ENCODE results near the gene TRPM5.
"Not testable (repeated sequence)": the region's sequence is repeated elsewhere in the genome, so short reads cannot be mapped to it uniquely, and the experiment has no call there.

Gene TRPM5, protein sequence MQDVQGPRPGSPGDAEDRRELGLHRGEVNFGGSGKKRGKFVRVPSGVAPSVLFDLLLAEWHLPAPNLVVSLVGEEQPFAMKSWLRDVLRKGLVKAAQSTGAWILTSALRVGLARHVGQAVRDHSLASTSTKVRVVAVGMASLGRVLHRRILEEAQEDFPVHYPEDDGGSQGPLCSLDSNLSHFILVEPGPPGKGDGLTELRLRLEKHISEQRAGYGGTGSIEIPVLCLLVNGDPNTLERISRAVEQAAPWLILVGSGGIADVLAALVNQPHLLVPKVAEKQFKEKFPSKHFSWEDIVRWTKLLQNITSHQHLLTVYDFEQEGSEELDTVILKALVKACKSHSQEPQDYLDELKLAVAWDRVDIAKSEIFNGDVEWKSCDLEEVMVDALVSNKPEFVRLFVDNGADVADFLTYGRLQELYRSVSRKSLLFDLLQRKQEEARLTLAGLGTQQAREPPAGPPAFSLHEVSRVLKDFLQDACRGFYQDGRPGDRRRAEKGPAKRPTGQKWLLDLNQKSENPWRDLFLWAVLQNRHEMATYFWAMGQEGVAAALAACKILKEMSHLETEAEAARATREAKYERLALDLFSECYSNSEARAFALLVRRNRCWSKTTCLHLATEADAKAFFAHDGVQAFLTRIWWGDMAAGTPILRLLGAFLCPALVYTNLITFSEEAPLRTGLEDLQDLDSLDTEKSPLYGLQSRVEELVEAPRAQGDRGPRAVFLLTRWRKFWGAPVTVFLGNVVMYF (N-terminal part only)

DNA sequence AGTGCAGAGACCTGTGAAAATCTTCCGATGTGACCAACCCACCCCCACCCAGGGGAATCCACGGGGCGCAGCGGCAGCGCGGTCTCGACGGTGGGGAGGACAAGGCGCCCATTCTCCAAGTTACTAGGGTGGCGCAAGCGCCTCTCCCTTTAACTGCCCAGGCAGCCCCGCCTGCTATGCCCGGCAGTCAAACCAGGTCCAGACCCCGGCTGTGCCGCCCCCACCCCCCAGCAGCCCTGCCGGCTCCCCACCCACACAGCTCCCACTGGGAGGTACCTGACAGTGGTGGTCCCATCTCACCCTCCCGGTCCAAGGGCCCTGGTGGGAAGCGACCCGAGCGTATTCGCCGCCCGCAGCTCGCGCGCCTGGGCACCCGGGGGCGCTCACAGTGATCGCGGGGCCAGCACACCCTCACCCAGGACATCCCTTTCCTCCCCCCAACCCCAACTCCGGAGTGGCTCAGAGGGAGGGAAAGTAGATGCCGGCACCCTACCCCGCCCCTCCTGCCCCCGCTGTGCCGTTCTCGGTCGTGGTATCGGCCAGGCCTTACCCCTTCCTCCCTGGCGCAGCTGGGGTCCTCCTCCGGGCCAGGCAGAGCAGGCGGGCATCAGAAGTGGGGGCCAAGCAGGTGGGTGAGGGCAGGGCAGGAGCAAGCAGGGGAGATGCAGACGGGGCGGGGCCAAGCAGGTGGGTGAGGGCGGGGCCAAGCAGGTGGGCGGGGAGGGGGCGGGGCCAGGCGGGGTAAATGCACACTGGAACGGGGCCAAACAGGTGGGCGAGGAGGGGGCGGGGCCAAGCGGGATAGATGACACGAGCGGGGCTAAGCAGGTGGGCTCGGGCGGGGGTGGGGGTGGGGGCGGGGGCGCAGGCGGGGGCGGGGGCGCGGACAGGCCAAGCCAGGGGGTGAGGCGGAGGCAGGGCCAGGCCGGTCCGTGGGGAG is at the start of gene TRPM5:
TSS of gene TRPM5 (minus strand) at position 634 of the 940 bp plus-strand sequence. CDS start 21,478 bp downstream, outside the sequence.
- DNase-seq (ENCODE audit: low read depth in 2 of 2, low spot score in 1 of 2), result peak; percentile 54 to 62

DNA sequence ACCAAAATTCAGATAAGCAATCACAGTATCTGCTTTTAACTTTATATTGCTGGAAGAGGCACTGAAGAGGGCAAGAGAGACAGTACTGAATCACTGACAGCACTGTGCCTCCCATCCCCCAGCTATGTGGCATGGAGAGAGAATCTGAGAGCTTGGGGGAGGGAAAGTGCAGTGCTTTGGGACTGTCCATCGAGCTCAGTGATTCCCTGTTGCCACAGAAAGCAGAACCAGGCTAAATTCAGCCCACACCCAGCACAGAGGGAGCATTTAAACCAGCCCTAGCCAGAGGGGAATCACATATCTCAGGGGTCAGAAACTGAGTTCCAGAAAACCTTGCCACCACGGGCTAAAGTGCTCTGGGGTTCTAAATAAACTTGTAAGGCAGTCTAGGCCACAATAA is 44.8 kb upstream of the TRPM5 start:
- no peak for DNase-seq (ENCODE audit: low read depth in 2 of 2, low spot score in 1 of 2)

DNA sequence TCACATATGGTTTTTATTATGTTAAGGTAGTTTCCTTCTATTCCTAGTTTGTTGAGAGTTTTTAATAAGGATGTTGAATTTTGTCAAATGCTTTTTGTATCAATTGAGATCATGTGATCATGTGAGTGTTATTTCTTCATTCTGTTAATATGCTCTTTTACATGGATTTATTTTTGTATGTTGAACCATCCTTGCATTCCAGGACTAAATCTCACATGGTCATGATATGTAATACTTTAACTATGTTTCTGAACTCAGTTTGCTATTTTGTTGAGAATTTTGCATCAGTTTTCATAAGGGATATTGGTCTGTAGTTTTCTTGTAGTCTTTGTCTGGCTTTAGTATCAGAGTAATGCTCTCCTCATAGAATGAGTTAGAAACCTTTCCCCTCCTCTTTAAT is 43.7 kb upstream of the TRPM5 start:
- DNase-seq (ENCODE audit: low read depth in 2 of 2, low spot score in 1 of 2), result no peak

DNA sequence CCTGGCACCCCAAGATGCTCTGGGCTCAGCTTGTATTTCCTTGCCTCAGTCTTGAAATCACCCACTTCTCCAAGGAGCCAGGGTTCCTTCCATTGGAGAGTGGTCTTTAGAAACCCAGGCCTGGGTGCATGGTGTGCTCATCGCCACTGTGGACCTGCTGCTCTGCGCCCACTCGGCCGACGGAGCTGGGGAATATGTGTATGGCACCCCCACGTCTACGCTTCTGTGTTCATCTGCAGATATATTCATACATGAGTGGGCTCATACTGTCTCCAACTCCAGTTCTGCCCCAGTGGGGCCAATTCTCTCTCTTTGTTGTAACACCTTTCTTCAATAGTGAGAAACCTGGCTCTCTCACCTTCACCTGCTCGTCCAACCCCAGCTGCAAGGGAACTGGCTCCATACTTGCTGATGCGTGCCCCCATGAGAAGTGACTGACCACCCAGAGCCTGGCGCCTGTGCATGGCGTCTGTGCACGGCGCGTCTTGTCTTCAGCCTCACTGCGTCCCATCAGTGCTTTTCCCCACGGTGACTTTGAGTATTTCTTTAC is 40.3 kb upstream of the TRPM5 start:
- DNase-seq (ENCODE audit: low read depth in 2 of 2, low spot score in 1 of 2), result no peak

DNA sequence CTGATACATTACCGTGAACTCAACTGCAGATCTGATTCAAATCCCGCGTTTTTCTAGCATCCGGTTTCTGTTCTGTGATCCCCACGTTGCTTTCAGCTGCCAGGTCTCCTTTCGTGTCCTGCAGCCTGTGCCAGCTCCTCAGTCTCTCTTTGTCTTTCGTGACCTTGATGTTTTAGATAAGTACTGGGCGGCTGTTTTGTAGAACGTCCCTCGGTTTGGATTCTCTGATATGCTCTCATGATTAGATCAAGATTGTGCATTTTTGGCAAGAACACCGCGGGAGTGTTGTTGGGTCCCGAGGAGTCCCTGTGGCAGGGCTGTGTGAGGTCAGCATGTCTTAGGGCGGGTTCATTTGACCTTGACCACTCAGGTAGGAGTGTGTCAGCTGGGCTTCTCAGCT is 39.1 kb upstream of the TRPM5 start:
- no peak for DNase-seq (ENCODE audit: low read depth in 2 of 2, low spot score in 1 of 2)

DNA sequence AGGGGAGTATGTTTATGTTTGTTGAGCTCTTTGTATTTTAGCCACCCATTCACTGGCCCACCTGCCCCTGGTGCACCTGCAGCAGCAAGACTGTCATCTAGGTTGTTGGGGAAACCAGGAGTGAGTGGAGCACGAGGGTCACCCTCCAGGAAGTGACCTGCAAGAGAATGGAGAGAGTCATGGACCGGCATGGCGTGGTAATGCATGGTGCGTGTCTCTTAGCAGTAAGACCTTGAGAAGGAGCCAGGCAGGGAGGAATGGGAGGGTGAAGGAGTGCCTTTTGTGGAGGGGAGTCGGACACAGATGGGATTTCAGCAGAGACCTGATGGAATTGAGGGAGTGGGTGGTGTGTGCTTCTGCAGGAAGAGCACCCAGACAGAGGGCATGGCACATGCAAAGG is 38.4 kb upstream of the TRPM5 start:
- no peak for DNase-seq (ENCODE audit: low read depth in 2 of 2, low spot score in 1 of 2)

DNA sequence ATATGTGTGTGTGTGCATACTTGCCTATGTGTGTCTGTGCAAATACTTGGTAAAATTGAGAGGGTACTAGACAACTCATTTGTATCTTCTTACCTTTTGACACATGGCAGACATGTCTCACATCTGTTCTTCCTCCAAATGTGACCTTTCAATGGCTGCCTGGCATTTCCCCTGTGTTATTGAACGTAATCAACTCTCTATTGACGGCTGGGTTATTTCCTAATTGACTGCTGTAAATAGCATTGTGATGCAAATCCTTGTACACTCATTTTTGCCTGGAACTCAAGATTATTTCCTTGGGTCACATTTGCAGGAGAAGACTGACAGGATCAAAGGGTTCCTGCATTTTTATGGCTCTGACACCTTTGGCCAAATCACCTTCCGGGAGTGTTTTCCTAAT is 37.9 kb upstream of the TRPM5 start:
- DNase-seq (ENCODE audit: low read depth in 2 of 2, low spot score in 1 of 2), result no peak

DNA sequence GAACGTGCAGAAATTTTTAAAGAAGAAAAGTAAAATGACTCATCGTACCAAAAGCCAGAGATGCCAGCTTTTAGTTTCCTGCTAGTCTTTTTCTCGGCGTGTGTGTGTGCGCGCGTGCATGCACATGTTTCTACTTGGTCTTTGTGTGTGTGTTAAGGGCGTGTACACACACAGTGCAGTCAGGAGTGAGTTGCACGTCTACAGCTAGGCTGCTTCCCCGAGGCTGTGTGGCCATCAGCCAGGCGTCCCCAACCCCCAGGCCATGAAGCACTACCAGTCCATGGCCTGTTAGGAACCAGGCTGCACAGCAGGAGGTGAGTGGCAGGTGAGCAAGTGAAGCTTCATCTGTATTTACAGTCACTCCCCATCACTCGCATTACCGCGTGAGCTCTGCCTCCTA is 36.9 kb upstream of the TRPM5 start:
- DNase-seq (ENCODE audit: low read depth in 2 of 2, low spot score in 1 of 2), result no peak

DNA sequence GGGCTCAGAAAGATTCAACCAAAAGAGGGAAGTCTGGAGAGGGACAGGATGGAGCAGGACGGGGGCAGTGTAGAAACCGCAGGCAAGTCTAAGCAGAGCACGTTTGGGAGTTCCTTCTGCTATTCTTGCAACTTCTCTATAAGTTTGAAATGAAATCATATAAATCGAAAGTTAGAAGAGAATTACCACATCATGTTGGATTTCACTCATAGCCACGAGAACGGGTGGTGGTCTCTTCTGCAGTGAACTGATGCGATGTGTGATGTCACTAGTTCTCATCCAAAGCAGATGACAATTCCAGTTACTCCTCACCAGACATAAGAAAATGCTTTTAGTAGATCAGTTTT is 36.5 kb upstream of the TRPM5 start:
- no peak for DNase-seq (ENCODE audit: low read depth in 2 of 2, low spot score in 1 of 2)

DNA sequence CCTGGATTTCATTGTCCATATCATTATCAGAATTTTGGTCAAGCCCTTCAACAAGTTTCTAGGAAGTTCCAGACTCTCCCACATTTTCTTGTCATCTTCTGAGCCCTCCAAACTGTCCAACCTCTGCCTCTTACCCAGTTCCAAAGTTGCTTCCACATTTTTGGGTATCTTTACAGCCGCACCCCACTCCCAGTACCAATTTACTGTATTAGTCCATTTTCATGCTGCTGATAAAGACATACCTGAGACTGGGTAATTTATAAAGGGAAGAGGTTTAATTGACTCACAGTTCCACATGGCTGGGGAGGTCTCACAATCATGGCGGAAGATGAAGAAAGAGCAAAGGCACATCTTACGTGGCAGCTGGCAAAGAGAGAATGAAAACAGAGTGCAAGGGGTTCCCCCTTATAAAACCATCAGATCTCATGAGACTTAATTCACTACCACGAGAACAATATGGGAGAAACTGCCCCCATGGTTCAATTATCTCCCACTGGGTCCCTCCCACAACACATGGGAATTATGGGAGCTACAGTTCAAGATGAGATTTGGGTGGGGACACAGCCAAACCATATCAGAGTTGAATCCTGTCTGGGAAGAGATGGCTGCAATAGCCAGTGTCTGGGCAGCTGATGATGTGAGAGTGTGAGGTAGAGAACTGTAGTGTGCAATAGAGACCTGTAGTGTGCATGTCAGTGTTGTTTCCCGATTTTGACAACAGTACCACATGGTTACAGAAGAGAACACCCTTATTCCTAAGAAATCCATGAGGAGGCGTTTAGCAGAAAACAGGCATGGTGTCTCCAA is 36.0 kb upstream of the TRPM5 start:
- not testable (repeated sequence) for DNase-seq (ENCODE audit: low read depth in 2 of 2, low spot score in 1 of 2)

DNA sequence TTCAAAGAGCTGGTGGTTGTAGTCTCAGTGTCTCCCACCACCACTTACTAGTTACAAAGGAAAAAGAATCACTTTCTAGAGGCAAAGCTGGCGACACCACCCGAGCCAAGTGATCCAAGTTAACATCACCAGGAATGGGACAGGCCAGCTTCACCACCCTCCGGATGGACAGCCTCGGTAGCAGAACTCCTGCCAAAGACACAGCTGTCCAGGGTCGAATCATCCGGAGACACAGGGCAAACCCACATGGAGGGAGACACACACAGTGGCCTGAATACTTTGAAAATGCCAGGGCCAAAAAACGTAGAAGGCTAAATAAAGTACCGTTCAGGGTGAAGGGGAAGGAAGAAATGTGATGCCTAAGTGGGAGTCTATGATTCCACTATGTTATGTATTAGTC is 33.6 kb upstream of the TRPM5 start:
- DNase-seq (ENCODE audit: low read depth in 2 of 2, low spot score in 1 of 2), result no peak

DNA sequence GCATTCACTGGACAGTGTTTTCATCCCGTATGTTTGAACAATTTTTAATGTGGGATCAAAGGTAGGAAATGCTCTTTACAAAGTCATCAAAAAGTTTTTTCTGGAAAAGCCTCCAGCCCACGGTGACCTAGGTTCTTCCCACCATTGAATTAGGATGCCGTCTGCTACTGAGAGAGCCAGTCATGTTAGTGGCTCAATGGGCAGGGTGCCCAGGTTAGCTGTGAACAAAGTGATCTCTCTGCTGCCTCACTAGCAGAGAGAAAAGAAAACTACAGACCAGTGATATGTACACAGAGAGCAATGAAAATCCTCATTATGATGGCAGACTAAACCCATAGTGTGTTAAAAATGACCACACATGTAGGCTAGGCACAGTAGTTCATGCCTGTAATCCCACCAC is 32.9 kb upstream of the TRPM5 start:
- no peak for DNase-seq (ENCODE audit: low read depth in 2 of 2, low spot score in 1 of 2)

DNA sequence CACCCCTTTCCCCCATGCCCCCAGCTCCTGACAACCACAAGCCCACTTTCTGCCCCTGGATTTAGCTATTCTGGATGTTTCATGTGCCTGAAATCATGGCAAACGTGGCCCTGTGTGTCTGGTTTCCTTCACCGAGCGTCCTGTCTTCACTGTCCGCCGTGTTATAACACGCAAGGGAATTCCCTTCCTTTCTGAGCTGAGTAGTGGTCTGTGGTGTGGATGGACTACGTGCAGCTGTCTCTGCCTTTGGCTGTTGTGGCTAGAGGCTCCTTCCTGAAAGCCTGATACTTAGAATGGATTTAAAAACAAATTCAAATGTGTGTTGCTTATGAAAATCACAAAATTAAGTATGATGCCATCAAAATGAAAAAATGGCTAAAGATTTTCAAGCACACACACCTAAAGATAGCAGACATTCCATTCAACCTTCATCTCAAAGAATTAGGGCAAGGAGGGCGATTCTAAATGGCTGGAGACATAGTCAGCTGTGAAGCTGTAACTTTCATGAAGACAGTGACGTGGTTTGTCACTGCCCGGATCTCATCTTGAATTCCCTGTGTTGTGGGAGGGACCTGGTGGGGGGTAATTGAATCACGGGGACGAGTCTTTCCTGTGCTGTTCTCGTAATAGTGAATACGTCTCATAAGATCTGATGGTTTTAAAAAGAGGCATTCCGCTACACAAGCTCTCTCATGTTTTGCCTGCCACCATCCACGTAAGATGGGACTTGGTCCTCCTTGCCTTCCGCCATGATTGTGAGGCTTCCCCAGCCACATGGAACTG is 31.0 kb upstream of the TRPM5 start:
- DNase-seq (ENCODE audit: low read depth in 2 of 2, low spot score in 1 of 2), result no peak

DNA sequence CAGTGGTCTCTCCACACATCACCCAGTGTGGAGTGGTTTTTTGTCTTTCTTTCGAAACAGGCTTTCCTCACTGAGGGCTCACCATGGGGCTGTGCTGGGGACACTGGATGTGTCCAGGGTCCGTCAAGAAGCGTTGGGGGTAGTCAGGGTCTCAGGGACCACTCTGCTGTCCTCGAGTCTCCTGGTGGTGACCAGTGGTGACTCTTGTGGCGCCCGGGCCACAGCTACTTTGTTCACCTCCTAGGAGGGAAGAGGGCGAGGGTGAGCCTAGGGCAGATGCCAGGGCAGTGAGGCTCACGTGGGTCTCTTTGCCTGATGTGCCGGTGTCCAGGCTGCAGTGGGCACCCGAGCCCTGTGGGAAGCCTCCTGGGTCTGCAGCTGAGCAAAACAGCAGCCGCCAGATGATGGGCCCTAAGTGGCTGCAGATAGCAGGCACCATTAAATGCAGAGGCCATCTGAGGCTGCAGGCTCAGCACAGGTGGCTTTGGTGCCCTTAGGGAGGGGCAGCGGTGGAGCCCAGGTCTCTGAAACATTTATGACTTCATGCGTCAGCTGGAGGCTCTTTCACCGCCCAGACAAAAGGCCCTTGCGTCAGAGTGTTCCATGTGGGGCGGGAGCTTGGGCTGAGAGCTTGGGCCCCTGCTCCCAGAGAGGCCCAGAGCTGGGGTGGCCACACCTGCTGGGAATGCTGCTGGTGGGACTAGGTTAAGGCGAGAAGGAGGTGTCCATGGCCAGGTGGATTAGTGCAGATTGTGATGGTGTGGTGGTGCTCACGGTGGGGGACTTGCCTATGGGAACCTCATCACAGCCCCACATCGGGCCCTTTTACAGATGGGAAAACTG is 30.0 kb upstream of the TRPM5 start:
- DNase-seq (ENCODE audit: low read depth in 2 of 2, low spot score in 1 of 2), result no peak

DNA sequence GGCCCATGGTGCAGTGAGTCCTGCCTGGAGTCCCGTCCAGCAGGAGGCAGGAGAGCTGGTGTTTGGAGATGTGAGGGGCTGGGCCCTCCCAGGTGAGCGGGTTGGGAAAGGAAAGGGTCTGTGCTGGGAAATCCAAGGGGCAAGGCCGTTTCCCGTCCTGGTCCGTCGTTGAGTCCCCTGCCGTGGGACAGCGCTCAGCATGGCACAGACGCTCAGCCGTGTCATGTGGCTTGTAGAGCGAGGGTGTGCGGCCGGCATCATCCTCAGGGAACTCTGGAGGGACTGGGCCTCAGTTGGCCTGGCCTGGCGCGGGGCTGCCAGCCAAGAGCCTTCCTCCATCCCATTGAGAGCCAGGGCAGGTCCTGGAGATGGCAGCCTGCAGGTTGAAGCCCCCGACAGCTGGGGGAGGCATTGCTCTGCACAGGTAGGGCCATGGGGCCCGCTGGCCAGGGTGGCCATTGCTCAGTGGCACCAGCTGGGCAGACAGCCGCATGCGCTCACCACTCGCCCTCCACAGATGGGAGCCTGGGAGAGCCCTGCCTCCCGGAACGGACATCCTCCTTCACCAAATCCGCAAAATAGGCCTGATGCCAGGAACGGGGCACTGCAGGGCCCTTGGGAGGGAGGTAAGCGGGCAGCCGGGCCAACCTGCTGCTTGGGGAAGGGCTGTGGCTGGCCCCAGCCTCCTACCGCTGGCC is 29.2 kb upstream of the TRPM5 start:
- no peak for DNase-seq (ENCODE audit: low read depth in 2 of 2, low spot score in 1 of 2)

DNA sequence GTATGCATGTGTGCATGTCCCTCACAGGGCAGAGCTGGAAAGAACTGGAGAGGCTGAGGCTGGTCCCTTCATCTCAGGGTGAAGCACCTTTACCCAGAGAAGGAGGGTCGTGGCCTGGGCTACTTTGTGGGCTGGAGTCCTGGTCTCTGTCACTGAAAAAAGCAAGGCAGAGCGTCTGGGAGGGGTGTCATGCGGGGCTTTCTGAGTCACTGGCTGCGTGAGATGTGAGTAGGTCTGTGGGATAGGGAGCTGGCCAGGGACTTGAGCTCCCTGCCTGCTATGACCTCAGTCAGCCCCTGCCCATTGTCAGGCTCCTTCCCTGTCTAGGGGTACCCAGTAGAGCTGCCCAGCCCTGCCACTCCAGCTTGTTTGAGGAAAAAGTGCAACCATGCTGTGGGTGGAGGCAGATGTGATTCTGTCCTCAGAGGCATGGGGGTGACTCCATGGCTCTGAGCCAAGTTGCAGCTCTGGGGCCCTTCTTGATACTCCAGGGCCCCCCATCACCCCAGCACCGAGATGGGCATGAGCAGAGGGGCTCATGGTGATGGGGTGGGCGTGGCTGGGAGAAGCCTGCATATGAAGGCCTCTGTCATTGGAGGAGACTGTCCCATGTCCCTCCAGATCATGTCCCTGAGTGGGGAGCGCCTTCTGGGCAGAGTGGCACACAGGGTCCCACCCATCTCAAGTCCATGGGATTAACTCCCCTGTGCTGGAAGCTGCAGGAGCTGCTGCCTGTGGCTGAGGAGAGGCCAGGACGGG is 28.3 kb upstream of the TRPM5 start:
- no peak for DNase-seq (ENCODE audit: low read depth in 2 of 2, low spot score in 1 of 2)

DNA sequence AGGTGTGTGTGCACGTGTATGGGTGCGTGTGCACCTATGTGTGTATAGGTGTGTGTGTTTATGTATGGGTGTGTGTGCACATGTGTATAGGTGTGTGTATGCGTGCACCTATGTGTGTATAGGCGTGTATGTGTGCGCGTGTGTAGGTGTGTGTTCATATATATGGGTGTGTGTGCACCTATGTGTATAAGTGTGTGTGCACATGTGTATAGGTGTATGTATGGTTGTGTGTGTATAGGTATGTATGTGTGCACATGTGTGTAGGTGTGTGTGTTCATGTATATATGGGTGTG is 27.4 kb upstream of the TRPM5 start:
- DNase-seq (ENCODE audit: low read depth in 2 of 2, low spot score in 1 of 2), result no peak

Data from stimulated activated CD8-positive, alpha-beta memory T cell treated with anti-CD3 and anti-CD28 coated beads, Interleukin-4, amount 100 ng/mL, for 4 hours (primary cell).